Stimulated activated naive B cell treated with anti-CD40 and anti-IgM and Interleukin-4, amounts not matched to agents 10 μg/mL and 1 μg/mL and 100 μg/mL, for 72 hours (primary cell): ENCODE measurements around the gene SIGLEC9.
A peak's percentile ranks its signal among the peaks of the same experiment; 100 is the strongest.

ENCODE experiments used
- ATAC-seq, 2 donors: fragments of 150-1000 bp; cut with Tn5 transposase; replicated peaks; 2 replicates each; pipeline ENCODE4 v1.10.0; 2021; ENCODE audit warnings: moderate library complexity in 1 of 2
- DNase-seq: peaks from one replicate; pipeline ENCODE4 v3.0.0; 2021
- H3K27ac Mint-ChIP-seq: one replicate; pipeline ENCODE4 v1.8.0; 2022; ENCODE audit warnings: mild to moderate bottlenecking, mixed read lengths
- H3K27me3 Mint-ChIP-seq, 2 donors: one replicate each; pipeline ENCODE4 v1.8.0; 2022; ENCODE audit warnings: mixed read lengths in 2 of 2
- H3K36me3 Mint-ChIP-seq, 2 donors: one replicate each; pipeline ENCODE4 v1.8.0; 2022; ENCODE audit warnings: mixed read lengths in 2 of 2, mild to moderate bottlenecking in 1 of 2
- H3K4me1 Mint-ChIP-seq, 2 donors: one replicate each; pipeline ENCODE4 v1.8.0; 2022; ENCODE audit warnings: mixed read lengths in 2 of 2, mild to moderate bottlenecking in 1 of 2
- H3K4me3 Mint-ChIP-seq, 2 donors: one replicate each; pipeline ENCODE4 v1.8.0; 2022; ENCODE audit warnings: mild to moderate bottlenecking in 2 of 2, mixed read lengths in 2 of 2, moderate library complexity in 1 of 2
- H3K9me3 Mint-ChIP-seq, 2 donors: one replicate each; pipeline ENCODE4 v1.8.0; 2022; ENCODE audit warnings: mixed read lengths in 2 of 2, mild to moderate bottlenecking in 1 of 2

Gene SIGLEC9

DNA sequence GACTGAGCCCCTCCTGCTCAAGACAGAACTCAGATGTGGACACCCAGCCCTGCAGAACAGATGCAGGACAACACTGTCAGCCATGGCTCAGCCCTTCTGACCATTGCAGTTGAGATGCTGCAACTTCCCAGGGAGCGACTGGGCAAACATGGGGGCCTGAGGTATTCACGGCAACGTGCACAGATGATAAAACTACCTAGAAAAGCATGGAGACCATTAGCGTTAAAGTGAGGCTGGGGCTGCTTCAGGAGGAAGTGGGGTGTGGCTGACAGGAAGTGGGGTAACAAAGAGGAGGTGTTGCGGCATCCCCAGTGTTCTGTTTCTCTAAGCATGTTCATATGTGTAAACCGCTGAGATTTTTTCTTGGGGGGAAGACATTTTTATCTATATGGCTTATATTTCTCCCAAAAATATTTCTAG is 1.3 kb upstream of the SIGLEC9 start:
- Mint-ChIP-seq H3K27ac (no peak overlapping the region), H3K4me1 (peaks cover 16 to 42% of the 10 kb centered on the region in 2 donors), H3K9me3 (peaks cover 0 to 2% of the 10 kb centered on the region in 2 donors), H3K27me3 (peaks cover 19 to 24% of the 10 kb centered on the region in 2 donors), H3K36me3 (no peaks in the 10 kb centered on the region), H3K4me3 (peak overlapping the region in 1 of 2 donors; percentile 27)
- no peak for DNase-seq
- ATAC-seq = peak in 1 of 2 donors; percentile 38

DNA sequence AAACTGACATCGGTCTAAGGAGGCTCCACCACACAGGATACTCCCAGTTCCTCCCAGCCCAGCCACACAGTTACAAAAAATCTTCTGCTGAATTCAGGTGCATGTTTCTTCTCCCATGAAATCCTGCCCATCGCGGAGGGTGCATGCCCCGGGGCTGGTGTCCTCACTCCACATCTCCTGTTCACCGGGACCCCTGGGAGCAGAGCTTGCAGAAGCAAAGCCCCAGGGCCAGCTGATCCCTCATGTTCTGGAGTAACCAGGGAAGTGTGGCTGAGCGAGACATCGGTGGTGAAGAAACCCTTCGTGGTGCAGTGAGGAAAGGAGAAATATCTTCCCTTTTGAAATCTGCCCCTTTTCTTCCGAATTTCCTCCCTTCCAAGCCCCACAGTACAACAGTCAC is 904 bp upstream of the SIGLEC9 start:
- Mint-ChIP-seq H3K9me3 (peaks cover 0 to 2% of the 10 kb centered on the region in 2 donors), H3K4me1 (peaks cover 18 to 46% of the 10 kb centered on the region in 2 donors), H3K36me3 (no peaks in the 10 kb centered on the region), H3K4me3 (no peak overlapping the region), H3K27ac (no peak overlapping the region), H3K27me3 (peaks cover 22 to 24% of the 10 kb centered on the region in 2 donors)
- ATAC-seq (no peak), DNase-seq (no peak)

DNA sequence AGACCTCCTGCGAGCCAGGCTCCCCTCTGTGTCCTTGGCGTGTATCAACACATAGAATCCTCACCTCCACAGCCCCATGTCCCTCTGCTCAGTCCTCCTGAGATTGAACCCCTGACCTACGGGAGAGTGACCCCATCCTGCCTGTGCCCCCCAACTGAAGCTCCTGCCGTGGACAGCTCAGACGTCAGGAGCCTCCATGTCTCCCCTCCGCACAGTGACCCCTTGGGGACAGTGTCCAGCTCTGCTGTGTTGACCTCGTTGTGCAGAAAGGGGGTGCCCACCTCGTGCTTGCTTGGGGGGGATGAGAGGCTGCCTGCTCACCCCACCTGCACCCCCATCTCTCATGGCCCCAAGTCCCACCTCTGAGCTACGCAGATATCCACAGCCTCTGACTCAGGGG is 490 bp upstream of the SIGLEC9 start:
- Mint-ChIP-seq H3K27me3 (peaks cover 23 to 24% of the 10 kb centered on the region in 2 donors), H3K27ac (no peak overlapping the region), H3K9me3 (peaks cover 0 to 2% of the 10 kb centered on the region in 2 donors), H3K4me1 (peaks cover 18 to 48% of the 10 kb centered on the region in 2 donors), H3K36me3 (no peaks in the 10 kb centered on the region), H3K4me3 (no peak overlapping the region)
- DNase-seq (no peak), ATAC-seq (no peak)

DNA sequence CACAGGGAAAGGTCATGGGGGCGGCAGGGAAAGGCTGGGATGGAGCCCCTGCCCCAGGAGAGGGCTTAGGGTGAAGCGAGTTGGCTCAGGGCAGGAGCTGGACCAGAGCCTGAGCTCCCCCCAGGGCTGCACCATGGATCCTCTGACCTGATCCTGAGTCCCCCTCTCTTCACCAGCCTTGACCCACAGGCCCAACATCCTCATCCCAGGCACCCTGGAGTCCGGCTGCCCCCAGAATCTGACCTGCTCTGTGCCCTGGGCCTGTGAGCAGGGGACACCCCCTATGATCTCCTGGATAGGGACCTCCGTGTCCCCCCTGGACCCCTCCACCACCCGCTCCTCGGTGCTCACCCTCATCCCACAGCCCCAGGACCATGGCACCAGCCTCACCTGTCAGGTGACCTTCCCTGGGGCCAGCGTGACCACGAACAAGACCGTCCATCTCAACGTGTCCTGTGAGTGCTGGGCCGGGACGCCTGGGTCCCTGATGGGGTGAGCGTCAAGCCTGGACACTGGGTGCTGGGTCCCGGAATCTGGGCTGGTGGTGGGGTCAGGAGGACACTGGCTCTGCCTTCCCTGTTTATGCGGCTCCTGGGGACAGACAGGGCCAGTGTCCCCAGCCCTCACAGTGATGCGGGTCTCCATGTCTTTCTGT is 842 bp downstream of the SIGLEC9 start:
- no peak overlapping the region for H3K4me3 Mint-ChIP-seq
- no peak for ATAC-seq
- no peak overlapping the region for H3K27ac Mint-ChIP-seq
- H3K36me3 Mint-ChIP-seq = peaks cover 0 to 3% of the 10 kb centered on the region in 2 donors
- H3K27me3 Mint-ChIP-seq = peaks cover 25 to 30% of the 10 kb centered on the region in 2 donors
- DNase-seq = no peak
- peaks cover 0 to 2% of the 10 kb centered on the region in 2 donors for H3K9me3 Mint-ChIP-seq
- H3K4me1 Mint-ChIP-seq = peaks cover 21 to 56% of the 10 kb centered on the region in 2 donors

DNA sequence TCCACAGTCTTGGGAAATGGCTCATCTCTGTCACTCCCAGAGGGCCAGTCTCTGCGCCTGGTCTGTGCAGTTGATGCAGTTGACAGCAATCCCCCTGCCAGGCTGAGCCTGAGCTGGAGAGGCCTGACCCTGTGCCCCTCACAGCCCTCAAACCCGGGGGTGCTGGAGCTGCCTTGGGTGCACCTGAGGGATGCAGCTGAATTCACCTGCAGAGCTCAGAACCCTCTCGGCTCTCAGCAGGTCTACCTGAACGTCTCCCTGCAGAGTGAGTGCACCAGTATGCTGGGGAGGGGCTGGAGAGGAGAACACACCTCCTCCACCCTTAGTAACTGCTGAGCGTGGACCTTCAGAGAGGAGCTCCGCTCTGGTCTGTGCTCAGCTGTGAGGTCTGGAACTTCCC is 2.3 kb downstream of the SIGLEC9 start:
- DNase-seq = no peak
- ATAC-seq = no peak
- Mint-ChIP-seq H3K4me3 (no peak overlapping the region), H3K36me3 (peaks cover 0 to 4% of the 10 kb centered on the region in 2 donors), H3K4me1 (peaks cover 22 to 66% of the 10 kb centered on the region in 2 donors), H3K27me3 (peaks cover 25 to 27% of the 10 kb centered on the region in 2 donors), H3K27ac (no peak overlapping the region), H3K9me3 (peaks cover 0 to 1% of the 10 kb centered on the region in 2 donors)

DNA sequence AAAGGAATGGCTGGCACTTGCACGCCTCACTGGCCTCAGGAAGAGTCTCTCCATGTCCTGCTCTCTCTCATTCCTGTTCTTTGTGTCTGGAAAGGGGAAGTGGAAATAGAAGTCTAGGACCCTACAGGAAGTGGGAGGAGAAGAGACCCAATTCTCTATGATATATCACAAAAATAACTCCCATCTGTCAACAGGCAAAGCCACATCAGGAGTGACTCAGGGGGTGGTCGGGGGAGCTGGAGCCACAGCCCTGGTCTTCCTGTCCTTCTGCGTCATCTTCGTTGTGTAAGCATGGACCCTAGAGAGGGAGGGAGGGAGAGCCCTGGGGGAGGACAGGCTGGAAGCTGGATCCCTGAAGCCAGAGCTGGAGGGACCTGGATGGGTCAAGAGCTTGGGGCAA is 3.0 kb downstream of the SIGLEC9 start:
- Mint-ChIP-seq H3K27ac (no peak overlapping the region), H3K9me3 (peaks cover 0 to 1% of the 10 kb centered on the region in 2 donors)

DNA sequence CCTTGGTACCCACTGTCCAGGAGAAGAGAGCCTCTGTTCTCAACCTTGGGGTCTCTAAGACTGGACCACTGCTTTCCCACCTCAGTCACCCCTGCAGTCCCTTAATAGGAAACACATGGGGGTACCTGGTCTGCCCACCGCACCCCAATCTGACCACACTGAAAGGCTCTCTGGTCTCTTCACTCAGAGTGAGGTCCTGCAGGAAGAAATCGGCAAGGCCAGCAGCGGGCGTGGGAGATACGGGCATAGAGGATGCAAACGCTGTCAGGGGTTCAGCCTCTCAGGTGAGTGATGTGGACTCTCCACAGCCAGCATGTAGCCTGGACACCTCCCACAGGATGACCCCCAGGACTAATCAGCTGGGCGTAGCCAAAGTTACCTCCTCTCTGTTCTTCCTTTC is 3.5 kb downstream of the SIGLEC9 start:
- DNase-seq (no peak), ATAC-seq (no peak)
- H3K9me3 Mint-ChIP-seq = peaks cover 0 to 1% of the 10 kb centered on the region in 2 donors
- no peak overlapping the region for H3K4me3 Mint-ChIP-seq
- peaks cover 0 to 4% of the 10 kb centered on the region in 2 donors for H3K36me3 Mint-ChIP-seq
- H3K4me1 Mint-ChIP-seq = peaks cover 26 to 61% of the 10 kb centered on the region in 2 donors
- peaks cover 24 to 28% of the 10 kb centered on the region in 2 donors for H3K27me3 Mint-ChIP-seq
- no peak overlapping the region for H3K27ac Mint-ChIP-seq

More for the DNA sequence above, 3.0 kb downstream of the SIGLEC9 start:
- ATAC-seq (no peak), DNase-seq (no peak)
- Mint-ChIP-seq H3K36me3 (peaks cover 0 to 4% of the 10 kb centered on the region in 2 donors), H3K27me3 (peaks cover 24 to 28% of the 10 kb centered on the region in 2 donors), H3K4me1 (peaks cover 27 to 66% of the 10 kb centered on the region in 2 donors), H3K4me3 (no peak overlapping the region)

DNA sequence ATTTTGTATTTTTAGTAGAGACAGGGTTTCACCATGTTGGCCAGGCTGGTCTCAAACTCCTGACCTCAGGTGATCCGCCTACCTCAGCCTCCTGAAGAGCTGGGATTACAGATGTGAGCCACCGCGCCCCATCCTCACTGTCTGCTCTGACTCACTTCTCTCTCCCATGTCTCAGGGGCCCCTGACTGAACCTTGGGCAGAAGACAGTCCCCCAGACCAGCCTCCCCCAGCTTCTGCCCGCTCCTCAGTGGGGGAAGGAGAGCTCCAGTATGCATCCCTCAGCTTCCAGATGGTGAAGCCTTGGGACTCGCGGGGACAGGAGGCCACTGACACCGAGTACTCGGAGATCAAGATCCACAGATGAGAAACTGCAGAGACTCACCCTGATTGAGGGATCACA is 5.0 kb downstream of the SIGLEC9 start:
- no peak for DNase-seq
- Mint-ChIP-seq H3K9me3 (peaks cover 0 to 4% of the 10 kb centered on the region in 2 donors), H3K4me3 (no peak overlapping the region), H3K4me1 (peaks cover 18 to 52% of the 10 kb centered on the region in 2 donors), H3K27ac (no peak overlapping the region), H3K27me3 (peaks cover 18 to 28% of the 10 kb centered on the region in 2 donors), H3K36me3 (peaks cover 0 to 7% of the 10 kb centered on the region in 2 donors)
- no peak for ATAC-seq

DNA sequence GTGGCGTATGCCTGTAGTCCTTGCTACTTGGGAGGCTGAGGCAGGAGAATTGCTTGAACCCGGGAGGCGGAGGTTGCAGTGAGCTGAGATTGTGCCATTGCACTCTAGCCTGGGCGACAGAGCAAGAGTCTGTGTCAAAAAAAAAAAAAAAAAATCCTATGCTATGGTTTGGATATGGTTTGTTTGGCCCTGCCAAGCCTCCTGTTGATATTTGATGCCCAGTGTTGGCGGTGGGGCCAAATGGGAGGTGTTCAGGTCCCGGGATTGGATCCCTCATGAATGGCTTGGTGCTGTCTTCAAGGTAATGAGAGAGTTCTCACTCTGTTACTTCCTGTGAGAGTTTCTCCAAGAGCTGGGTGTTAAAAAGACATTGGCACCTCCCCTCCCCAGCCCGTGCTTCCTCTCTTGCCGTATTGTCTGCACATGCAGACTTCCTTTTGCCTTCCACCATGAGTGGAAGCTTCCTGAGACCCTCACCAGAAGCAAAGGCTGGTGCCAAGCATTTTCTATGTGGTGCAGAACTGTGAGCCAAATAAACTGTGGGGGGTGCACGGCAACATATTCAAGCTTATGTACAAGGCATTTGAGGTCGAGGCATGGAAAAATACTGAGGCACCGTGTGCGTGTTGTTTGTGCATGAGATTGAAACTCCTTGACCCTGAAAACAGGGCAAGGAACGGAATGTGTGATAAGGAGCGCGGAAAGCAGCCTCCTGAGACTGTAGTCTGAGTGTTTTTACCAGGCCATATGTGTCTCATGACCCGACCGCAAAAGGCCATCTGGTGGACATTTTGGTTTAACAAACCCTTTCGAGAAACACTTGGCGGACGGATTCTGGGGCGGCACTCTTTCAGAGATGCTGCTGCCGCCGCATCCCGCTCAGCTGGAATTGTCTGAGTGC is 7.3 kb downstream of the SIGLEC9 start:
- H3K4me3 Mint-ChIP-seq = peak overlapping the region; percentile 46 to 69
- H3K27me3 Mint-ChIP-seq = peaks cover 23 to 45% of the 10 kb centered on the region in 2 donors
- DNase-seq = peak; percentile 19
- ATAC-seq = peak; percentile 69 to 80
- peaks cover 21 to 71% of the 10 kb centered on the region in 2 donors for H3K4me1 Mint-ChIP-seq
- H3K36me3 Mint-ChIP-seq = peaks cover 3 to 12% of the 10 kb centered on the region in 2 donors
- H3K27ac Mint-ChIP-seq = peak overlapping the region; percentile 60
- peaks cover 0 to 11% of the 10 kb centered on the region in 2 donors for H3K9me3 Mint-ChIP-seq

DNA sequence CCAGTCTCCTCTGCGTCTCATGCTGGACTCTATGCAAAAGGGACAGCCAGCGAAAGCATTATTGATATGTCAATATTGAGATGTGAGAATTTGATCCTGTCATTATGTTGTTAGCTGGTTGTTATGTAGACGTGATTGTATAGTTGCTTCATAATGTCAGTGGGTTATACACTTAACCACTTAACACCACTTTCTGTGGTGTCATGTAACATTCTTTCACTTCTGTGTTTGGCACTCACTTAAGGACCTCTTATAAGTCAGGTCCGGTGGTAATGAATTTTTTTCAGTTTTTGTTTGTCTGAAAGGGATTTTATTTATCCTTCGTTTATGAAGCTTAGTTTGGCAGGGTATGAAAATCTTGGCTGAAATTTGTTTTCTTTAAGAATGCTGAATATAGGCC is 10.3 kb downstream of the SIGLEC9 start:
- Mint-ChIP-seq H3K36me3 (peaks cover 3 to 9% of the 10 kb centered on the region in 2 donors), H3K27ac (no peak overlapping the region), H3K4me3 (no peak overlapping the region), H3K9me3 (peaks cover 0 to 11% of the 10 kb centered on the region in 2 donors), H3K27me3 (peaks cover 22 to 52% of the 10 kb centered on the region in 2 donors), H3K4me1 (peaks cover 29 to 72% of the 10 kb centered on the region in 2 donors)
- ATAC-seq (no peak), DNase-seq (no peak)

DNA sequence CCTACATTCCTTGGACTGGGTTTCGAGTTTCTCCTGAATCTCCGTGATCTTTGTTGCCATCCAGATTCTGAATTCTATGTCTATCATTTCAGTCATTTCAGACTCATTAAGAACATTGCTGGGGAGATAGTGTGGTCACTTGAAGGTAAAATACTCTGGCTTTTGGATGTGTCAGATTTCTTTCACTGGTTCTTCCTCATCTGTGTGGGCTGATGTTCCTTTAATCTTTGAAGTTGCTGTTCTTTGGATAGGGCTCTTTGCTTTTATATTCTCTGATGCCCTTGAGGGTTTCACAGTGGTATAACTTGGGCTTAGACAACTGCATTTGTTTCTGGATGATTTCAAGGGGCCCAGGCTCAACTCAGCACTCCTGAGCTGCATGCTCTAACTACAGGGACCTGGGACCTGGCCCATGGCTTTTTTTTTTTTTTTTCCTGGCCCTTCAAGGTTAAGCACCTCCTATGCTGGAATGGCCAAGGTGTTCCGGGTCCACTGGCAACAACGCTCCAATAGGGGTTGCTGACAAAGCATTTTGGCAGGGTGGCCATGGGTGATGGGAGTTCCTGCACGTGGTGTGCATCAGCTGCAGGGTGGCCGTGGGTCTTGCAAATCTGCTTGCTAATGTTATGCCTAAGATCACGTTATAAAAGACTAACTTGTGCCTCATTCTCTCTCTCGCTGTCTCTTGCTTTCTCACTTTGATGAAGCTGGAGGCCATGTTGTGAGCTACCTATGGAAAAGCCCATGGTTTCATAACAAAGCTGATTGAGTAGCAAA is 11.5 kb downstream of the SIGLEC9 start:
- ATAC-seq (no peak), DNase-seq (no peak)
- Mint-ChIP-seq H3K36me3 (peaks cover 3 to 9% of the 10 kb centered on the region in 2 donors), H3K4me3 (peak overlapping the region in 1 of 2 donors; percentile 57), H3K4me1 (peaks cover 31 to 73% of the 10 kb centered on the region in 2 donors), H3K9me3 (peaks cover 0 to 11% of the 10 kb centered on the region in 2 donors), H3K27ac (no peak overlapping the region), H3K27me3 (peaks cover 15 to 45% of the 10 kb centered on the region in 2 donors)

DNA sequence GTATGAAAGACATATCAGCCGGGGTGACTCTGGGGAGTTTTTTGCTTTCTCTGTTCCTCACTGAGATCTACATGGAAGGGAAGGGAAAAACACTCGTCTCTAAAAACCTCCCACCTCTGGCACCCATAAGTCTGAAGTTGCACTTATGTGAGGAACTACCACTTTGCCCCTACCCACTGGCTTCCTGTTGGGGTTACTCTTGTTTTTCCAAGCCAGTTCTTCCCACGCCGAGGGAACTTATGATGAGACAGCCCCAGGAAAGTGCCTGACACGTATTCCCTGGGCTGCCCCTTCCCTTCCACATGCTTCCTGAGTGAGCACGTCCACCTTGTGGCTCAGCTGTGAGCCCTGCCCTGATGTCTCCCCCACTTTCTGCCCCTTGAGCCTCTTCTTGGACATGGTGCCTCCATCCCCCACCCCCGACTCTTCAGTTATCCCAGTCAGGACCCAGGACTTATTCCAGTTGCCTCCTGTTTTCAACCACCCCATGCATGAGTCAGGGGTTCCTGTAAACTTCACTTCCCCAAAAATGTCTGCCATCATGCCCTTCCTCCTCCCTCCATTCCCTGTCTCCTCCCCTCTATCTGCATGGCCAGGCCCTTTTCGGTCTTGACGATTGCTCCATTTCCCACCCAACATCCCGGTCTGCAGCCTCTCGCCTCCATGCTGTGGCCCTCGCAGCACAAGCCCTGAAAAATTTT is 12.3 kb downstream of the SIGLEC9 start:
- peaks cover 0 to 10% of the 10 kb centered on the region in 2 donors for H3K9me3 Mint-ChIP-seq
- peak overlapping the region; percentile 76 for H3K27ac Mint-ChIP-seq
- peaks cover 32 to 68% of the 10 kb centered on the region in 2 donors for H3K4me1 Mint-ChIP-seq
- peaks cover 20 to 45% of the 10 kb centered on the region in 2 donors for H3K27me3 Mint-ChIP-seq
- H3K4me3 Mint-ChIP-seq = peak overlapping the region; percentile 27 to 57
- DNase-seq (peak; percentile 9), ATAC-seq (peak; percentile 57 to 61)
- H3K36me3 Mint-ChIP-seq = peaks cover 3 to 7% of the 10 kb centered on the region in 2 donors

DNA sequence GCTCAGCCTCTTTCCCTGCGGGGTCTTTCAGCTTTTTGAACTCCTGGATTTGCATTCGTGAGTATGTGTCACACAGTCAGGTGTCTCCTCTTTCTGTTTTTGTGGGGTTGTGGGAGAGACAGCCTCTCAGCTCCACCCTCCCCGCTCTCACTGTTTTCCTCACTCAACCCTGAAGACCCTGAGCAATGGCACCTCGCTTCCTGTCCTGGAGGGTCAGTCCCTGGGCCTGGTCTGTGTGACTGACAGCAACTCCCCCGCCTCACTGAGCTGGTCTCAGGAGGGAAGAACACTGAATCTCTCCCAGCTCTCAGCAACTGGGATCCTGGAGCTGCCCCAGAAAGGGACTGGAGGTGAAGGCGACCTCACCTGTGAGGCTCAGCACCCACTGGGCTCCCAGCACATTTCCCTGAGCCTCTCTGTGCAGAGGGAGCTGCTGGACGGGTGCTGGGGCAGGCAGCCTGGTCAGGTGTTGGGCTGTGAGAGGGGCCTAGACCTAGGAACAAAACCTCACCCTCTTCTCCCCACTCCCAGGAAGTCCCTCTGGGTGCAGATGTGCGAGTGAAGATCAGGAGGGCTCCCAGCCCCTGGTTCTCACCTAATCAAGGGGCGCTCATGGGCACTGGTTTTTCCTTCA is 13.2 kb downstream of the SIGLEC9 start:
- Mint-ChIP-seq H3K4me3 (no peak overlapping the region), H3K4me1 (peaks cover 26 to 60% of the 10 kb centered on the region in 2 donors), H3K9me3 (peaks cover 0 to 10% of the 10 kb centered on the region in 2 donors), H3K27me3 (peaks cover 20 to 42% of the 10 kb centered on the region in 2 donors), H3K27ac (no peak overlapping the region), H3K36me3 (peaks cover 3 to 7% of the 10 kb centered on the region in 2 donors)
- DNase-seq = no peak
- no peak for ATAC-seq
